Activated CD4-positive, alpha-beta T cell treated with anti-CD3 and anti-CD28 coated beads, Interleukin-2, amount 50 U/mL, for 48 hours (primary cell): ENCODE data around the gene ADAM19.

ENCODE experiments used
- DNase-seq, 2 experiments: peaks; one replicate each; pipeline ENCODE4 v3.0.0-alpha.2; 2020

ADAM19 gene

GRCh38 chr5:157562111-157562581 lies 13.4 kb downstream of the ADAM19 start:
- DNase-seq, result no peak

- no peak for DNase-seq
Measured at GRCh38 chr5:157561110-157561509, 14.5 kb downstream of the ADAM19 start.

GRCh38 chr5:157559301-157559700 lies 16.3 kb downstream of the ADAM19 start:
- DNase-seq, result no peak

- DNase-seq, result no peak
Measured at GRCh38 chr5:157558681-157559080, 16.9 kb downstream of the ADAM19 start.

- DNase-seq, result no peak
Measured at GRCh38 chr5:157558041-157558595, 17.5 kb downstream of the ADAM19 start.

- no peak for DNase-seq
Measured at GRCh38 chr5:157556615-157557418, 18.8 kb downstream of the ADAM19 start.

- DNase-seq, result no peak
Measured at GRCh38 chr5:157555037-157555640, 20.4 kb downstream of the ADAM19 start.

GRCh38 chr5:157554179-157555036 lies 21.2 kb downstream of the ADAM19 start:
- no peak for DNase-seq

- no peak for DNase-seq
Measured at GRCh38 chr5:157552650-157553049, 22.9 kb downstream of the ADAM19 start.

- DNase-seq, result no peak
Measured at GRCh38 chr5:157550663-157551062, 24.9 kb downstream of the ADAM19 start.

GRCh38 chr5:157549954-157550549 lies 25.5 kb downstream of the ADAM19 start:
- no peak for DNase-seq

- DNase-seq, result no peak
Measured at GRCh38 chr5:157549283-157549629, 26.3 kb downstream of the ADAM19 start.

- DNase-seq, result no peak
Measured at GRCh38 chr5:157548513-157549282, 26.9 kb downstream of the ADAM19 start.

- no peak for DNase-seq
Measured at GRCh38 chr5:157547941-157548512, 27.5 kb downstream of the ADAM19 start.

GRCh38 chr5:157546456-157547100 lies 29.0 kb downstream of the ADAM19 start:
- no peak for DNase-seq

- no peak for DNase-seq
Measured at GRCh38 chr5:157545610-157546310, 29.8 kb downstream of the ADAM19 start.

- DNase-seq, result no peak
Measured at GRCh38 chr5:157544623-157544989, 31.0 kb downstream of the ADAM19 start.

- DNase-seq, result peak in 1 of 2 experiments; percentile 37
Measured at GRCh38 chr5:157543825-157544622, 31.6 kb downstream of the ADAM19 start.

GRCh38 chr5:157542282-157543000 lies 33.1 kb downstream of the ADAM19 start:
- no peak for DNase-seq
